Upper lobe of right lung (tissue), 1 donor: ENCODE data around the gene TMPRSS9. TPM values are rescaled to one million over a fixed set of nuclear protein-coding genes. Genes with fewer than 3 reads are reported as not detected.

Experiments
- ATAC-seq: fragments of 200-7000 bp; cut with Tn5 transposase; one replicate; pipeline ENCODE4 v1.9.1; 2020; ENCODE audit warnings: mild to moderate bottlenecking, moderate library complexity
- DNase-seq: peaks from one replicate; pipeline ENCODE4 v3.0.0-alpha.2; 2020
- H3K27ac ChIP-seq: fragments of 200-600 bp; one replicate; pipeline ENCODE4 v1.8.0; 2022
- H3K27me3 ChIP-seq: fragments of 200-600 bp; one replicate; pipeline ENCODE4 v1.8.0; 2022; ENCODE audit warnings: mild to moderate bottlenecking
- H3K36me3 ChIP-seq: fragments of 200-600 bp; one replicate; pipeline ENCODE4 v1.8.0; 2022
- H3K4me1 ChIP-seq: fragments of 200-600 bp; one replicate; pipeline ENCODE4 v1.8.0; 2022
- H3K4me3 ChIP-seq: fragments of 200-600 bp; one replicate; pipeline ENCODE4 v1.8.0; 2022; ENCODE audit warnings: mild to moderate bottlenecking
- H3K9me3 ChIP-seq: fragments of 200-600 bp; one replicate; pipeline ENCODE4 v1.8.0; 2022
- intact Hi-C: fragments of 100-400 bp; cut with DNase I; formaldehyde crosslinking; loops from one replicate; pipeline ENCODE4 v1.11.0; 2022
- total RNA-seq: library from RNA; stranded (reverse); fragmentation: NEBNext Ultra II Directional; extraction: Animal tissue kit (Norgen Biotek cat#: 25700); gene quantifications from one replicate; pipeline ENCODE4 v1.2.1, GENCODE V29; 2021
- TF ChIP-seq, protein P1 (sequence below): fragments of 200-600 bp; IDR thresholded peaks from one replicate; pipeline ENCODE4 v1.8.0; 2022; ENCODE audit warnings: antibody characterized with exemption
- donor health status: DM: no; HTN: yes; CAD: no; lungs with severe emphysema.

The TMPRSS9 gene
- total RNA-seq, 1 donor from 2014 or later: not detected

DNA sequence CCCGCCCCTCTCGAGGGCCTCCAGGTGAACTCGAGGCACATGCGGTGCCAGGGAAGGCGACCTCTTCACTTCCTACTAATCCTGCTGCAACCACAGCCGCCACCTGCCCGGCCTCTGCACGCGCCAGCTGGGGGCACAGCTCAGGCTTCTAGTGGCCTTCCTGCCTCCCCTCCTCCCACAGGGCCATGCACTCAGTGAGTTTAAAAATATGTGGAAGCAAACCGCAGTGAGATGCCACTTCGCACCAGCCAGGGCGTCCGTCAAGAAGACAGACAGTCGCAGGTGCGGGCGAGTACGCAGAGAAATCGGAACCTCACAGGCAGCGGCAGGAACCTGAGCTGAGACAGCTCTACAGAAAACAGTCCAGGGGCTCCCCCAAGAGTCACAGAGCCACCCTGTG is 86.3 kb downstream of the TMPRSS9 start:
- DNase-seq: no peak
- no peak for ATAC-seq
- TF ChIP-seq, protein P1, sequence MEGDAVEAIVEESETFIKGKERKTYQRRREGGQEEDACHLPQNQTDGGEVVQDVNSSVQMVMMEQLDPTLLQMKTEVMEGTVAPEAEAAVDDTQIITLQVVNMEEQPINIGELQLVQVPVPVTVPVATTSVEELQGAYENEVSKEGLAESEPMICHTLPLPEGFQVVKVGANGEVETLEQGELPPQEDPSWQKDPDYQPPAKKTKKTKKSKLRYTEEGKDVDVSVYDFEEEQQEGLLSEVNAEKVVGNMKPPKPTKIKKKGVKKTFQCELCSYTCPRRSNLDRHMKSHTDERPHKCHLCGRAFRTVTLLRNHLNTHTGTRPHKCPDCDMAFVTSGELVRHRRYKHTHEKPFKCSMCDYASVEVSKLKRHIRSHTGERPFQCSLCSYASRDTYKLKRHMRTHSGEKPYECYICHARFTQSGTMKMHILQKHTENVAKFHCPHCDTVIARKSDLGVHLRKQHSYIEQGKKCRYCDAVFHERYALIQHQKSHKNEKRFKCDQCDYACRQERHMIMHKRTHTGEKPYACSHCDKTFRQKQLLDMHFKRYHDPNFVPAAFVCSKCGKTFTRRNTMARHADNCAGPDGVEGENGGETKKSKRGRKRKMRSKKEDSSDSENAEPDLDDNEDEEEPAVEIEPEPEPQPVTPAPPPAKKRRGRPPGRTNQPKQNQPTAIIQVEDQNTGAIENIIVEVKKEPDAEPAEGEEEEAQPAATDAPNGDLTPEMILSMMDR: no peak

DNA sequence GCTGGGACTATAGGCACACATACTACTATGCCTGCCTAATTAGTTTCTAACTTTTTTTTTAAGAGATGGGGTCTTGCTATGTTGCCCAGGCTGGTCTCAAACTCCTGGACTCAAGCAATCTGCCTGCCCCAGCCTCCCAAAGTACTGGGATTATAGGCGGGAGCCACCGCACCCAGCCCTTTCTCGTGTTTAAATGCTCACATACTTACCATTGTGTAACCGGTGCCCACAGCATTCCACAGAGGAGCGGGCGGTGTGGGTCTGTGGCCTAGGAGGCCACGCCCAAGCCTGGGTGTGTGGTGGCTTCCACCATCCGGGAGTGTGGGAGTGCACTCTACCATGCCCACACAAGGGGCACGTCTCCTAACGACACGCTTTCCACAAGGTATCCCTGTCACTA is 89.0 kb downstream of the TMPRSS9 start:
- TF ChIP-seq, protein P1: no peak
- no peak overlapping the region for H3K27ac ChIP-seq
- H3K36me3 ChIP-seq: no peaks in the 10 kb centered on the region
- intact Hi-C loops: no loop called here
- no peak overlapping the region for H3K4me3 ChIP-seq
- ATAC-seq (no peak), DNase-seq (no peak)
- H3K27me3 ChIP-seq: no peaks in the 10 kb centered on the region
- H3K9me3 ChIP-seq: no peaks in the 10 kb centered on the region
- H3K4me1 ChIP-seq: no peaks in the 10 kb centered on the region

More for the DNA sequence above, 86.3 kb downstream of the TMPRSS9 start:
- intact Hi-C loops: no loop called here
- Histone ChIP-seq H3K4me1 (no peaks in the 10 kb centered on the region), H3K27ac (no peak overlapping the region), H3K36me3 (no peaks in the 10 kb centered on the region), H3K27me3 (no peaks in the 10 kb centered on the region), H3K9me3 (no peaks in the 10 kb centered on the region), H3K4me3 (no peak overlapping the region)

DNA sequence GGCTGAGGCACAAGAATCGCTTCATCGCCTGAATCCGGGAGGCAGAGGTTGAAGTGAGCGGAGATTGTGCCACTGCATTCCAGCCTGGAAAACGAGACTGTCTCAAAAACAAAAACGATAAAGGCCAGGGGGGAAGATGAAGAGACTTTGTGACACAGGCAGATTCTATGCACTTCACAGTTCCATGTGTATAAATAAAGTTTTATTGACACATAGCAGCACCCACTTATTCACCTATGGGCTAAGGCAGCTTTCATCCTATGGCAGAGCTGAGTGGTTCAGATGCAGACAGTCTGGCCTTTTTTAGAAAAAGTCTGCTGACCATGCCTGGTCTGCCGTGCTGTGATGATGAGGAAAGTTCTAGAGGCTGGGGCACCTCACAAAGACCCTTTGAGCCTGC is 91.1 kb downstream of the TMPRSS9 start:
- Histone ChIP-seq H3K4me3 (no peak overlapping the region), H3K27me3 (no peaks in the 10 kb centered on the region), H3K36me3 (no peaks in the 10 kb centered on the region), H3K9me3 (no peaks in the 10 kb centered on the region), H3K4me1 (peaks cover 6% of the 10 kb centered on the region), H3K27ac (no peak overlapping the region)
- intact Hi-C loops: no loop called here
- DNase-seq (no peak), ATAC-seq (no peak)
- TF ChIP-seq, protein P1: no peak

DNA sequence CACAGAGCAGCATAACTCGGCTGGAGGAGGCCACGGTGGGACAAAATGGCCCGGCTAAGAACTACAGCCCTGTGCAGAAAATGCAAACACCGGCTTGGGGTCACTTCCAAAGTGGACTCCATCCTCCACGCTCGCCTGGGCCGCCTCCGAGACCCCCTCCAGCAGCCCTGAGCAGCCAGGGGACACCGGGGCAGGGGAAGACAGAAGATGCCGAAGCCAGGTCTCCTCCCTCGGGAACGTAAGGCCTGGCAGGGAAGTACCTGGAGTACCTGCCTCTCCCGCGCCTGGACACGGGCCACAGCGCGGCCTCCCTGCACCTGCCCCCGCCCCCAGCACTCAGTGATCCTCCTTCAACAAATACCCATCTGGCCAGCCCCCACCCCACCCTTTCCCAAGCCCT is 91.7 kb downstream of the TMPRSS9 start:
- peaks cover 6% of the 10 kb centered on the region for H3K4me1 ChIP-seq
- DNase-seq: no peak
- intact Hi-C loops: no loop called here

DNA sequence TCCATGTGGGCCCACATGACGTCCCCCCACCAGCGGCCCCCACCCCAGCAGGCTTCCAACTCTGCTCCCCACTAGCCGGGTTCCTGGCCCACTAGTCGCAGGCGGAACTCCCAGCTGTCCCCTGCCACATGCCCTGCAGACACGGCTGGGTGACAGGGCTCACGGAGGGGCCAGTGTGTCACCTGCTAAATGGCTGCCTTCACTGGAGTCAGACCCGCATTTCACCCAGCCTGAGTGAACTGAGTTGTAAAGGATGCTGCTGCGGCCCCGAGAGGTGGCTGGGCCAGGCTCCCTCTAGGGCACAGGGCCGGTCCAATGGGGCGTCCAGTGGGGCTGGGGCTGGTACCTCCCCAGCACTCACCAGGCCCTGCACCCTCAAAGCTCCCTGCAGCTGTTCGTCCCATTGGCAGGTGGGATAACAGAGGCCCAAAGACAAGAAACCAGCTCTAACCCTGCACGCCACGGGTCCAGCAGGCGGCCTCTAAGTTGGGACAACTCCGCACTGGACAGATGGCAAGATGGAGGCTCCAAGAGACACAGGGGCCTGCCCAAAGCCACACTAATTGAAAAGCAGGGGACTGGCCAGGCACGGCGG is 93.5 kb downstream of the TMPRSS9 start:
- Histone ChIP-seq H3K27ac (no peak overlapping the region), H3K9me3 (no peaks in the 10 kb centered on the region), H3K27me3 (no peaks in the 10 kb centered on the region), H3K4me1 (peaks cover 6% of the 10 kb centered on the region), H3K36me3 (no peaks in the 10 kb centered on the region), H3K4me3 (no peak overlapping the region)
- DNase-seq (no peak), ATAC-seq (no peak)
- intact Hi-C loops: no loop called here
- TF ChIP-seq, protein P1: no peak

More for the DNA sequence above, 91.7 kb downstream of the TMPRSS9 start:
- no peaks in the 10 kb centered on the region for H3K9me3 ChIP-seq
- TF ChIP-seq, protein P1: no peak
- no peaks in the 10 kb centered on the region for H3K36me3 ChIP-seq
- no peak overlapping the region for H3K27ac ChIP-seq
- H3K27me3 ChIP-seq: no peaks in the 10 kb centered on the region
- no peak for ATAC-seq
- H3K4me3 ChIP-seq: no peak overlapping the region
